HepG2 (cell line): ENCODE data around the gene AKT3. TPM values are rescaled to one million over a fixed set of nuclear protein-coding genes. Genes with fewer than 3 reads are reported as not detected.

ENCODE experiments used
- ATAC-seq: fragments of 200-7000 bp; cut with Tn5 transposase; 3 replicates; pipeline ENCODE4 v1.9.1; 2020; ENCODE audit warnings: mild to moderate bottlenecking, moderate library complexity
- BruUV-seq: library from RNA; stranded (reverse); fragments of 400-500 nt; replicated peaks from 2 replicates; lab custom pipeline; 2021; lab: Mats Ljungman, UMichigan
- CTCF ChIA-PET: fragments of 300-600 bp; formaldehyde crosslinking; extraction: SDS; loops from one replicate; lab custom pipeline; 2021; ENCODE audit warnings: low total read pairs, inconsistent platforms, low intra/inter-chr PET ratio; lab: Yijun Ruan, JAX
- POLR2A ChIA-PET: fragments of 350-600 bp; sonication (Branson Sonifier 250); formaldehyde crosslinking; loops from one replicate; lab custom pipeline; 2020; ENCODE audit warnings: antibody characterized with exemption, inconsistent platforms; lab: Yijun Ruan, JAX
- DNase-seq: peaks from one replicate; pipeline ENCODE4 v3.0.0-alpha.2; 2015; ENCODE audit warnings: low spot score
- FAIRE-seq: peaks from 3 replicates; lab custom pipeline; 2011; peaks lifted over from hg19 to GRCh38; lab: Jason Lieb, UNC
- H2AFZ ChIP-seq: one replicate; pipeline ENCODE4 v1.6.1; 2011; ENCODE audit warnings: low read length, inconsistent platforms
- H3K27ac ChIP-seq: fragments of 300-600 bp; 3 replicates; pipeline ENCODE4 v1.8.0; 2011; ENCODE audit warnings: mixed run types, mild to moderate bottlenecking, mixed read lengths, low read length, inconsistent platforms; ENCODE audit not compliant: insufficient read depth; ENCODE audit errors: extremely low read length
- H3K27me3 ChIP-seq, 2 experiments: fragments of 200-600 bp in 1 of 2; 2 replicates in 1 of 2; 3 replicates in 1 of 2; pipeline versions ENCODE4 v1.6.0 to v1.8.0; 2011; ENCODE audit warnings: low read length in 2 of 2, mild to moderate bottlenecking in 2 of 2, moderate library complexity in 2 of 2, inconsistent platforms in 1 of 2; ENCODE audit not compliant: insufficient read depth in 2 of 2, control insufficient read depth in 1 of 2
- H3K36me3 ChIP-seq, 2 experiments: fragments of 200-600 bp in 1 of 2; replicated peaks in 1 of 2; 2 replicates in 1 of 2; 3 replicates in 1 of 2; pipeline versions ENCODE4 v1.5.1 to v1.8.0; 2011; ENCODE audit warnings: low read length in 2 of 2, inconsistent platforms in 1 of 2; ENCODE audit not compliant: insufficient read depth in 2 of 2, control insufficient read depth in 1 of 2
- H3K4me1 ChIP-seq: 2 replicates; pipeline ENCODE4 v1.5.1; 2012; ENCODE audit warnings: low read length, inconsistent platforms; ENCODE audit not compliant: insufficient read depth
- H3K4me2 ChIP-seq: 2 replicates; pipeline ENCODE4 v1.6.0; 2011; ENCODE audit warnings: low read depth, low read length, inconsistent platforms
- H3K4me3 ChIP-seq, 3 experiments: fragments of 200-600 bp in 1 of 3; sonication (generic), shearing (Covaris generic) in 1 of 3; replicated peaks in 1 of 3; 2 replicates each; pipeline ENCODE4 v1.5.1; 2011 to 2016; ENCODE audit warnings: low read length in 3 of 3, inconsistent platforms in 2 of 3, low read depth in 2 of 3, mild to moderate bottlenecking in 2 of 3, control low read depth in 1 of 3, mixed read lengths in 1 of 3; ENCODE audit not compliant: insufficient read depth in 1 of 3
- H3K79me2 ChIP-seq: one replicate; pipeline ENCODE4 v1.6.1; 2011; ENCODE audit warnings: low read length, inconsistent platforms; ENCODE audit not compliant: insufficient read depth
- H3K9ac ChIP-seq: 2 replicates; pipeline ENCODE4 v1.6.0; 2011; ENCODE audit warnings: mild to moderate bottlenecking, low read depth, low read length, inconsistent platforms; ENCODE audit not compliant: insufficient read depth
- H3K9me3 ChIP-seq: 2 replicates; pipeline ENCODE4 v1.5.1; 2012; ENCODE audit warnings: mild to moderate bottlenecking, low read length
- H4K20me1 ChIP-seq: 2 replicates; pipeline ENCODE4 v1.6.0; 2011; ENCODE audit warnings: inconsistent platforms, mild to moderate bottlenecking, low read length, moderate library complexity; ENCODE audit not compliant: insufficient read depth
- FOSL1 ChIP-seq: sonication (generic); formaldehyde crosslinking; IDR thresholded peaks from 2 replicates; pipeline ENCODE4 v1.9.0; 2021; ENCODE audit warnings: missing genetic modification reagents, borderline replicate concordance
- MED8 ChIP-seq: sonication (generic); formaldehyde crosslinking; IDR thresholded peaks from 2 replicates; pipeline ENCODE4 v1.8.1; 2023; ENCODE audit warnings: mild to moderate bottlenecking, missing genetic modification reagents; ENCODE audit not compliant: insufficient replicate concordance
- MIER2 ChIP-seq: IDR thresholded peaks from 2 replicates; pipeline ENCODE4 v1.6.1; 2016; ENCODE audit warnings: missing biosample characterization, missing genetic modification reagents
- MIER3 ChIP-seq: IDR thresholded peaks from 2 replicates; pipeline ENCODE4 v1.6.1; 2016; ENCODE audit warnings: missing compliant biosample characterization, borderline replicate concordance
- MXD3 ChIP-seq: IDR thresholded peaks from 2 replicates; pipeline ENCODE4 v1.6.1; 2016; ENCODE audit warnings: mild to moderate bottlenecking, missing biosample characterization, missing genetic modification reagents
- ZNF318 ChIP-seq: sonication (generic); formaldehyde crosslinking; IDR thresholded peaks from 2 replicates; pipeline ENCODE4 v1.4.0; 2020; ENCODE audit warnings: mild to moderate bottlenecking, missing genetic modification reagents
- ZNF329 ChIP-seq: sonication (generic); formaldehyde crosslinking; IDR thresholded peaks from 2 replicates; pipeline ENCODE4 v1.9.0; 2021; ENCODE audit warnings: low read depth, mild to moderate bottlenecking, missing genetic modification reagents
- ZNF367 ChIP-seq: sonication (generic); formaldehyde crosslinking; IDR thresholded peaks from 2 replicates; pipeline ENCODE4 v1.4.0; 2020; ENCODE audit warnings: missing genetic modification reagents, borderline replicate concordance
- ZNF616 ChIP-seq: sonication (generic); formaldehyde crosslinking; IDR thresholded peaks from 2 replicates; pipeline ENCODE4 v1.5.0; 2020; ENCODE audit warnings: low read depth, mild to moderate bottlenecking, missing genetic modification reagents
- ZNF761 ChIP-seq: sonication (generic); formaldehyde crosslinking; conservative IDR thresholded peaks from 2 replicates; pipeline ENCODE4 v1.4.0; 2020; ENCODE audit warnings: mild to moderate bottlenecking, missing genetic modification reagents
- WGBS: methylation state at CpG from one replicate; pipeline ENCODE4 v1.1.6; 2017; ENCODE audit warnings: low lambda C conversion rate; 5-methylcytosine and 5-hydroxymethylcytosine counted together
- in situ Hi-C: cut with HindIII; loops from 2 replicates; pipeline ENCODE4 v1.10.0; 2017; ENCODE audit warnings: low pct_unique_long_range_greater_than_20kb; ENCODE audit not compliant: extremely low pct_ligation_motif_present
- intact Hi-C: fragments of 100-400 bp; cut with micrococcal nuclease; formaldehyde crosslinking; loops from one replicate; pipeline ENCODE4 v1.10.0; 2022; ENCODE audit not compliant: unreplicated experiment
- polyA plus RNA-seq, 8 experiments: library from polyadenylated mRNA; depleted of rRNA in 3 of 8; stranded (reverse) in 7 of 8; unstranded in 1 of 8; fragments of >200 nt; fragmentation: Illumina TruSeq in 4 of 8; extraction: Trizol in 4 of 8; gene quantifications; 2 replicates each; pipeline versions ENCODE4 v1.2.1 to v1.2.3, GENCODE V29; 2011 to 2016; ENCODE audit warnings: low read depth in 4 of 8, missing spikeins in 1 of 8, mixed read lengths in 1 of 8; ENCODE audit not compliant: insufficient read depth in 1 of 8
- total RNA-seq, 5 experiments: library from RNA; depleted of rRNA; stranded (reverse); fragments of >200 nt; fragmentation: Illumina TruSeq; extraction: Trizol; gene quantifications; 2 replicates each; pipeline ENCODE4 v1.2.3, GENCODE V29; 2016; ENCODE audit warnings: low read depth in 1 of 5
- TF ChIP-seq, protein P1 (sequence below): sonication (generic); formaldehyde crosslinking; IDR thresholded peaks from 2 replicates; pipeline ENCODE4 v1.4.0; 2020; ENCODE audit warnings: missing genetic modification reagents, borderline replicate concordance

The AKT3 gene
- total and polyA plus RNA-seq, 2 of the 13 experiments (the other 11 are each of a cell fraction or from before 2014, with no cell fraction given): 0.07 TPM

DNA sequence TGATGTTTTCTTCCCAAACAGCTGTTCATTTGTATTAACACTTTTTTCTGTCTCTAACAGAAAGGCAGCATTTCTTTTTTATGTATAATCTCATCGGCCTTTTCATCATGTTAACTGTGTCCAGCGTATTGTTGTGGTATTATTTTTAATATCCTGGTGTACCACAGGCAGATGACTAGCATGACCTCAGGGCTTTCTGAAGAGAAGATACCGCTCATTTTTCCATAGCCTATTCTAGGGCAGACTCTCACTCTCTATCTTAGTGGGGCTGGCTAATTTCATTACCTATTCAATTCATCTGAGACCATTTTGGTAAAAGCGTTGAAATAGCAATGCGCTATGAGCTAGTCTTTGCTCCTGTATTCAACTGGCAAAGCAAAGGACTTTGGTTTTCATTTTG lies 384.3 kb downstream of the AKT3 start:
- Histone ChIP-seq H3K27ac (no peak overlapping the region), H4K20me1 (no peaks in the 10 kb centered on the region), H3K4me2 (no peak overlapping the region), H3K4me3 (no peak overlapping the region), H3K79me2 (no peaks in the 10 kb centered on the region), H3K27me3 (no peaks in the 10 kb centered on the region; a peak in 1 of 5 replicates), H3K9ac (no peak overlapping the region), H3K9me3 (no peaks in the 10 kb centered on the region), H2AFZ (no peak overlapping the region), H3K36me3 (no peaks in the 10 kb centered on the region), H3K4me1 (no peaks in the 10 kb centered on the region)
- 75% methylated on average over 5 of the region's 5 CpGs for WGBS
- intact Hi-C loops: no loop called here
- ChIA-PET CTCF (no interaction called here), POLR2A (no interaction called here)
- no TSS peak for BruUV-seq
- in situ Hi-C loops: no loop called here
- no peak for FAIRE-seq
- DNase-seq: no peak
- ATAC-seq: no peak
- no peak for TF ChIP-seq ZNF318 (CRISPR knock-in tag)
- TF ChIP-seq MIER3 (CRISPR knock-in tag): no peak
- TF ChIP-seq MXD3 (CRISPR knock-in tag): no peak
- TF ChIP-seq, protein P1, sequence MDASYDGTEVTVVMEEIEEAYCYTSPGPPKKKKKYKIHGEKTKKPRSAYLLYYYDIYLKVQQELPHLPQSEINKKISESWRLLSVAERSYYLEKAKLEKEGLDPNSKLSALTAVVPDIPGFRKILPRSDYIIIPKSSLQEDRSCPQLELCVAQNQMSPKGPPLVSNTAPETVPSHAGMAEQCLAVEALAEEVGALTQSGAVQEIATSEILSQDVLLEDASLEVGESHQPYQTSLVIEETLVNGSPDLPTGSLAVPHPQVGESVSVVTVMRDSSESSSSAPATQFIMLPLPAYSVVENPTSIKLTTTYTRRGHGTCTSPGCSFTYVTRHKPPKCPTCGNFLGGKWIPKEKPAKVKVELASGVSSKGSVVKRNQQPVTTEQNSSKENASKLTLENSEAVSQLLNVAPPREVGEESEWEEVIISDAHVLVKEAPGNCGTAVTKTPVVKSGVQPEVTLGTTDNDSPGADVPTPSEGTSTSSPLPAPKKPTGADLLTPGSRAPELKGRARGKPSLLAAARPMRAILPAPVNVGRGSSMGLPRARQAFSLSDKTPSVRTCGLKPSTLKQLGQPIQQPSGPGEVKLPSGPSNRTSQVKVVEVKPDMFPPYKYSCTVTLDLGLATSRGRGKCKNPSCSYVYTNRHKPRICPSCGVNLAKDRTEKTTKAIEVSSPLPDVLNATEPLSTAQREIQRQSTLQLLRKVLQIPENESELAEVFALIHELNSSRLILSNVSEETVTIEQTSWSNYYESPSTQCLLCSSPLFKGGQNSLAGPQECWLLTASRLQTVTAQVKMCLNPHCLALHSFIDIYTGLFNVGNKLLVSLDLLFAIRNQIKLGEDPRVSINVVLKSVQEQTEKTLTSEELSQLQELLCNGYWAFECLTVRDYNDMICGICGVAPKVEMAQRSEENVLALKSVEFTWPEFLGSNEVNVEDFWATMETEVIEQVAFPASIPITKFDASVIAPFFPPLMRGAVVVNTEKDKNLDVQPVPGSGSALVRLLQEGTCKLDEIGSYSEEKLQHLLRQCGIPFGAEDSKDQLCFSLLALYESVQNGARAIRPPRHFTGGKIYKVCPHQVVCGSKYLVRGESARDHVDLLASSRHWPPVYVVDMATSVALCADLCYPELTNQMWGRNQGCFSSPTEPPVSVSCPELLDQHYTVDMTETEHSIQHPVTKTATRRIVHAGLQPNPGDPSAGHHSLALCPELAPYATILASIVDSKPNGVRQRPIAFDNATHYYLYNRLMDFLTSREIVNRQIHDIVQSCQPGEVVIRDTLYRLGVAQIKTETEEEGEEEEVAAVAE (CRISPR knock-in tag): no peak
- no peak for TF ChIP-seq ZNF329
- TF ChIP-seq ZNF367: no peak
- no peak for TF ChIP-seq ZNF761 (CRISPR knock-in tag)
- no peak for TF ChIP-seq ZNF616 (CRISPR knock-in tag)
- TF ChIP-seq FOSL1 (CRISPR knock-in tag): no peak
- no peak for TF ChIP-seq MIER2
- TF ChIP-seq MED8 (CRISPR knock-in tag): no peak
